MCF 10A (cell line): ENCODE results near the gene VPS39. TPM values are rescaled to one million over a fixed set of nuclear protein-coding genes. Genes with fewer than 3 reads are reported as not detected.

Experiments used
- BruUV-seq: library from RNA; stranded (reverse); fragments of 400-500 nt; replicated peaks from 2 replicates; lab custom pipeline; 2021; lab: Mats Ljungman, UMichigan
- CTCF ChIA-PET: fragments of 300-600 bp; sonication (Branson Sonifier 250); formaldehyde crosslinking; extraction: SDS; loops from one replicate; lab custom pipeline; 2021; ENCODE audit warnings: antibody characterized with exemption, inconsistent platforms; lab: Yijun Ruan, JAX
- POLR2A ChIA-PET: fragments of 300-600, 350-650 bp; sonication (Branson Sonifier 250); formaldehyde crosslinking; extraction: SDS; loops from one replicate; lab custom pipeline; 2020; ENCODE audit warnings: antibody characterized with exemption, inconsistent platforms; lab: Yijun Ruan, JAX
- DNase-seq: peaks from one replicate; pipeline ENCODE4 v3.0.0-alpha.2; 2018; ENCODE audit not compliant: unreplicated experiment
- H3K27ac Mint-ChIP-seq: one replicate; pipeline ENCODE4 v1.8.0; 2022; ENCODE audit warnings: mild to moderate bottlenecking, low read depth, mixed read lengths; ENCODE audit not compliant: unreplicated experiment
- H3K27me3 Mint-ChIP-seq: one replicate; pipeline ENCODE4 v1.8.0; 2022; ENCODE audit warnings: mixed read lengths; ENCODE audit not compliant: insufficient read depth, unreplicated experiment
- H3K36me3 Mint-ChIP-seq: one replicate; pipeline ENCODE4 v1.8.0; 2022; ENCODE audit warnings: mild to moderate bottlenecking, moderate library complexity, mixed read lengths; ENCODE audit not compliant: insufficient read depth, unreplicated experiment
- H3K4me1 Mint-ChIP-seq: one replicate; pipeline ENCODE4 v1.8.0; 2022; ENCODE audit warnings: mixed read lengths; ENCODE audit not compliant: insufficient read depth, unreplicated experiment
- H3K4me3 Mint-ChIP-seq: one replicate; pipeline ENCODE4 v1.8.0; 2022; ENCODE audit warnings: mild to moderate bottlenecking, moderate library complexity, mixed read lengths; ENCODE audit not compliant: unreplicated experiment
- H3K9me3 Mint-ChIP-seq: one replicate; pipeline ENCODE4 v1.8.0; 2022; ENCODE audit warnings: mixed read lengths; ENCODE audit not compliant: unreplicated experiment
- intact Hi-C: fragments of 100-400 bp; cut with micrococcal nuclease; formaldehyde crosslinking; loops from 2 replicates; pipeline ENCODE4 v1.14.1; 2022
- total RNA-seq: library from RNA; stranded (reverse); gene quantifications from 2 replicates; pipeline ENCODE4 v1.2.3, GENCODE V29; 2022
- TF ChIP-seq, protein P1 (sequence below): fragments of 200-600 bp; IDR thresholded peaks from one replicate; pipeline ENCODE4 v1.8.0; 2022; ENCODE audit warnings: antibody characterized with exemption, mild to moderate bottlenecking; ENCODE audit not compliant: unreplicated experiment

The VPS39 gene
- total RNA-seq, 1 experiment from 2014 or later: 47.1 TPM

DNA sequence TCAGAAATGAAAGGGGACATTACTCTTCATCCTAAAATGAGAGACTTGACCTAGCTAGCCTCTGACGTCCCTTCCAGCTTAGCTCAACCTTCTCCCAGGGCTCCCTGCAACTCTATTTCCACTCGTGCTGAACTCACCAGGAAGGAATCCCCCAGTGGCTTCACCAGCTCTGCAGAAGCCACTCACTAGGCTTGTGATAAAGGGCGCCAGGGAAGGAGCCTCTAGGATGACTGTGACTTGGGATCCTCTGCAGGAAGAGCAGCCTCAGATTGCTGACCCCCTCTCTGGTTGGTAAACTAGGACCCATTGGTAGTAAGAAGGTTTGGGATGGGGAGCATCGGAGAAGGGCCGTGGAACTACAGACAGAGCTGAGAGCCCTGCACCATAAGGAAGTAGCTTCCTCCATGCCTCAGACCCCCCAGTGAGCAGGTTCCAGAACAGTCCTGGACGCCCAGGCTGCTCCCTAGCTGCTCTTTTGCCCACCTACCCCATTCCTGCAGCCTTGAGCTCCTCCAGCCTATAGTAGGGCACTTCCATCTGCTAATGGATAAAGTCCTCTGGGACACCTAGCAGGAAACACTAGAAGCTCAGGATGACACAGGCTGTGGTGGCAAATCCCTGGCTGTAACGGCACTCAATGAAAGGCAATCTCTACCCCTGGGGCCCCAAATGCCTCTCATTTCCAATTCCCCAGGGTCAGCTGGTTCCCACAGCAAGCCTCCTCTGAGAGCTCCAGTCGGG is 77.7 kb downstream of the VPS39 start:
- TF ChIP-seq, protein P1, sequence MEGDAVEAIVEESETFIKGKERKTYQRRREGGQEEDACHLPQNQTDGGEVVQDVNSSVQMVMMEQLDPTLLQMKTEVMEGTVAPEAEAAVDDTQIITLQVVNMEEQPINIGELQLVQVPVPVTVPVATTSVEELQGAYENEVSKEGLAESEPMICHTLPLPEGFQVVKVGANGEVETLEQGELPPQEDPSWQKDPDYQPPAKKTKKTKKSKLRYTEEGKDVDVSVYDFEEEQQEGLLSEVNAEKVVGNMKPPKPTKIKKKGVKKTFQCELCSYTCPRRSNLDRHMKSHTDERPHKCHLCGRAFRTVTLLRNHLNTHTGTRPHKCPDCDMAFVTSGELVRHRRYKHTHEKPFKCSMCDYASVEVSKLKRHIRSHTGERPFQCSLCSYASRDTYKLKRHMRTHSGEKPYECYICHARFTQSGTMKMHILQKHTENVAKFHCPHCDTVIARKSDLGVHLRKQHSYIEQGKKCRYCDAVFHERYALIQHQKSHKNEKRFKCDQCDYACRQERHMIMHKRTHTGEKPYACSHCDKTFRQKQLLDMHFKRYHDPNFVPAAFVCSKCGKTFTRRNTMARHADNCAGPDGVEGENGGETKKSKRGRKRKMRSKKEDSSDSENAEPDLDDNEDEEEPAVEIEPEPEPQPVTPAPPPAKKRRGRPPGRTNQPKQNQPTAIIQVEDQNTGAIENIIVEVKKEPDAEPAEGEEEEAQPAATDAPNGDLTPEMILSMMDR: no peak
- H3K27me3 Mint-ChIP-seq: peaks cover 19% of the 10 kb centered on the region
- ChIA-PET CTCF (interaction anchor here (0.6 to 7.3 kb wide), 11 partner anchors 8 to 357 kb away, joined by 3 to 122 read pairs (median 5); partner anchors contain the start of gene PLA2G4D), POLR2A (interaction anchor here (0.9 to 2.0 kb wide), 7 partner anchors 8 to 57 kb away, joined by 3 to 9 read pairs (median 4); no protein-coding TSS in a partner anchor)
- H3K4me3 Mint-ChIP-seq: no peak overlapping the region
- no TSS peak for BruUV-seq
- H3K36me3 Mint-ChIP-seq: no peaks in the 10 kb centered on the region
- H3K9me3 Mint-ChIP-seq: no peaks in the 10 kb centered on the region
- no peak overlapping the region for H3K27ac Mint-ChIP-seq
- H3K4me1 Mint-ChIP-seq: peaks cover 15% of the 10 kb centered on the region
- no peak for DNase-seq
- intact Hi-C loops: loop anchor here (5.0 kb wide), 1 partner anchor 342 kb away; no protein-coding TSS in a partner anchor

DNA sequence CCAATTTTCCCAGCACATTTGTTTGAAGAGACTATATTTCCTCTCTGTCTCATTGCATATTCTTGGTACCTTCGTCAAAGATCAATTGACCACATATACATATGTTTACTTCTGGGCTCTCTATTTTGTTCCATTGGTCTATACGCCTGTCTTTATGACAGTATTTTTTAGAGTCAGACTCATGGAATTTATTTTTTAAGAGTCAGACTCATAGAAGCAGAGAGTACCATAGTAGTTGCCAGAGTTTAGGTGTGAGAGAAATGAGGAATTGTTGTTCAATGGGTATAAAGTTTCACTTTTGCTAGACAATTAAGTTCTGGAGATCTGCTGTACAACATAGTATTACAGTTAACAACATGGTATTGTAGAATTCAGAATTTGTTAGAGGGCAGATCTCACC is 78.7 kb downstream of the VPS39 start:
- BruUV-seq: no TSS peak
- no peak overlapping the region for H3K27ac Mint-ChIP-seq
- intact Hi-C loops: no loop called here
- TF ChIP-seq, protein P1: no peak
- no peaks in the 10 kb centered on the region for H3K9me3 Mint-ChIP-seq
- ChIA-PET POLR2A (interaction anchor here (1.0 to 2.0 kb wide), 4 partner anchors 10 to 56 kb away, joined by 3 to 9 read pairs (median 5); no protein-coding TSS in a partner anchor), CTCF (interaction anchor here (0.8 to 7.3 kb wide), 5 partner anchors 9 to 63 kb away, joined by 4 to 122 read pairs (median 6); no protein-coding TSS in a partner anchor)
- H3K27me3 Mint-ChIP-seq: peaks cover 27% of the 10 kb centered on the region
- no peak for DNase-seq
- H3K4me3 Mint-ChIP-seq: no peak overlapping the region
- peaks cover 15% of the 10 kb centered on the region for H3K4me1 Mint-ChIP-seq
- no peaks in the 10 kb centered on the region for H3K36me3 Mint-ChIP-seq

DNA sequence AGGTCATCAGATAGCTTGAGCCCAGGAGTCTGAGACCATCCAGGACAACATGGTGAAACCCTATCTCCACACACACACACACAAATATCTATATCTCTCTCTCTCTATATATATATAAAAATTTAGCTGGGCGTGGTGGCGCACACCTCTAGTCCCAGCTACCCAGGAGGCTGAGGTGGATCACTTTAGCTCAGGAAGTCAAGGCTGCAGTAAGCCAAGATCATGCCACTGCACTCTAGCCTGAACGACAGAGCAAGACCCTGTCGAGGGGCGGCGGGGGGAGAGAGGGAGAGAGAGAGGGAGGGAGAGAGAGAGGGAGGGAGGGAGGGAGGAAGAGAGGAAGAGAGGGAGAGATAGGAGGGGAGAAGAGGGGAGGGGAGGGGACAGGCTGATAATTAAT is 79.6 kb downstream of the VPS39 start:
- intact Hi-C loops: no loop called here
- DNase-seq: no peak
- H3K36me3 Mint-ChIP-seq: no peaks in the 10 kb centered on the region
- H3K9me3 Mint-ChIP-seq: no peaks in the 10 kb centered on the region
- TF ChIP-seq, protein P1: no peak
- H3K4me3 Mint-ChIP-seq: no peak overlapping the region
- no TSS peak for BruUV-seq
- no peak overlapping the region for H3K27ac Mint-ChIP-seq
- ChIA-PET POLR2A (interaction anchor here (0.6 kb wide), 1 partner anchor 290 kb away, joined by 3 read pairs; the partner anchor contains the start of gene PLA2G4B), CTCF (interaction anchor here (0.7 to 1.2 kb wide), 3 partner anchors 48 to 328 kb away, joined by 3 read pairs; no protein-coding TSS in a partner anchor)
- peaks cover 31% of the 10 kb centered on the region for H3K27me3 Mint-ChIP-seq
- peaks cover 10% of the 10 kb centered on the region for H3K4me1 Mint-ChIP-seq

DNA sequence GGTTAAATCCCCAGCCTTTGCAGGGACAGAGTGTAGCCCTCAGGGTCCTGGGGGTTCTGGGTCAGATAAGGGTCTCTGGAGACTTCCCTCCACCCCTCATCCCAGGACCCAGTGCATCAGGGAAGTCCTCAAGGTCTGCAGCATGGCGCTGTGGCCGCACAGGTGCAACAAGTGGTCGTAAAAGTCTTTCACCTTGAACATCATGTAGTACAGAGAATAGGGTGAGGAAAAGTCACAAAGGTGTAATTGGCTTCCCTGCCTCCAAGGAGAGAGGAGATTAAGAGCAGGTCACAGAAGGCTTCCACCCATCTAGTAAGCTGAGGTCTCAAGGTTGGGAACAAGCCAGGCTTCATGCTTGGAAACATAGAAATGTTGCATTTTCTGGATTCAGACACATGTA is 84.6 kb downstream of the VPS39 start:
- intact Hi-C loops: no loop called here
- BruUV-seq: no TSS peak
- H3K9me3 Mint-ChIP-seq: no peaks in the 10 kb centered on the region
- peaks cover 12% of the 10 kb centered on the region for H3K27me3 Mint-ChIP-seq
- ChIA-PET CTCF (interaction anchor here (0.9 to 2.1 kb wide), 4 partner anchors 11 to 56 kb away, joined by 3 to 9 read pairs (median 4); no protein-coding TSS in a partner anchor), POLR2A (no interaction called here)
- peaks cover 18% of the 10 kb centered on the region for H3K4me1 Mint-ChIP-seq
- H3K27ac Mint-ChIP-seq: no peak overlapping the region
- no peaks in the 10 kb centered on the region for H3K36me3 Mint-ChIP-seq
- no peak for DNase-seq
- no peak overlapping the region for H3K4me3 Mint-ChIP-seq
- TF ChIP-seq, protein P1: no peak
